Measurements from ENCODE around the gene OR5H1.
"Not testable (repeated sequence)": the region's sequence is repeated elsewhere in the genome, so short reads cannot be mapped to it uniquely, and the experiment has no call there.

Gene OR5H1

DNA sequence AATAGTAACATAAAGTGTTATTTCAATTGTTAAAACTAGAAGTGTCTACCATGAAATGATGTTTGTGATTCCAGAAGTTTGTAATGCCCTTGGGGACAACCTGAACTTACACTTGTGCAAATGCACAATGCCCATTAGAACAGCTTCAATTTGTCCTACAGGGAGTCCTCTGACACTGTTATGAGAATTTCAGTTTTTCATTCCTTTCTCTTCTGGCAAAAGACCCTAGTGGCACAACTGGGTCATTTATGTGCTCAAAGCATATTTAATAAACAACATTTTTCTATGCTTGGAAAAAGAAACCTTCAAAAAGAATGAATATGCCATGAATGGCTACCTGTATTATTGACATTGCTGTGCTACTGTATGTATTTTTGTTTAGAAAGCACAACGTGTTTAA is at the start of gene OR5H1:
Gene OR5H1 (plus strand): TSS at position 301 of the 400 bp plus-strand sequence. CDS start 1,977 bp downstream, outside the sequence.
- no peak for DNase-seq (ENCODE audit: low spot score)

GRCh38 chr3:98086873-98087272 is 43.6 kb upstream of the OR5H1 start, which contains the start of gene OR5AC2:
Gene OR5AC2, plus strand, starts transcription at chr3:98087173. Its CDS starts 0 bp downstream, at chr3:98087173.
- no peak for DNase-seq (ENCODE audit: low spot score)

GRCh38 chr3:98095882-98096281 is 34.6 kb upstream of the OR5H1 start:
- no peak for DNase-seq (ENCODE audit: low spot score)

DNA sequence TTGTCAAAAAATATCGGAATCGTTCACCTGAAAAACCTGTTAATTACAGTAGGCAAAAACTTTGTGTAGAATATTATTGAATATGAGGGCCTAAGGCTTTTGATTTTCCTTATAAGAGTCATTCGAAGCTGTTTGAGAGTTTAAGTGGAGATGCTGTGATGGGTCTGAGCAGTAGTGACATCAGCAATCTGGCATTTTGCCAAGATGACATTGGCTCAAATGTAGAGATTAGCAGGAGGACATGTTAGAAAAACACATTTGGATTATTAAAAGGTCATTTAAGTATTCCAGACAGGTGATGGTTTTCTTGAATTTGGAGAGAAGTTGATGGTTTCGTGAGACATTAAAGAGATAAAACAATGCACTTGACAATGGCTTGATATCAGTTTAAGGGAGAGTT is 30.7 kb upstream of the OR5H1 start:
- DNase-seq (ENCODE audit: low spot score) = no peak

DNA sequence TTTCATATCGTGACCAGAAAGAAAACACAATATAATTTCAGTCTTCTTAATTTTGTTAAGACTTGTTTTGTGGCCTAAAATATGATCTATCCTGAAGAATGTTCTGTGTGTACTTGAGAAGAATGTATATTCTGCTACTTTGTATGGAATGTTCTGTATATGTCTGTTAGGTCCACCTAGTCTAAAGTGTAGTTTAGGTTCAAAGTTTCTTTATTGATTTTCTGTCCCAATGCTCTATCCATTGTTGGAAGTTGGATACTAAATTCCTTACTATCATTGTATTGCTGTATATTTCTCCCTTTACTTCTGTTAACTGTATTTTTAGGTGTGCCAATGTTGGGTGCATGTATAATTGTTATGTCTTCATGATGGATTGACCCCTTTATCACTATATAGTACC is 22.4 kb upstream of the OR5H1 start:
- DNase-seq (ENCODE audit: low spot score) = no peak

GRCh38 chr3:98109807-98110549 is 20.5 kb upstream of the OR5H1 start:
- no peak for DNase-seq (ENCODE audit: low spot score)

GRCh38 chr3:98110550-98110908 is 20.0 kb upstream of the OR5H1 start:
- no peak for DNase-seq (ENCODE audit: low spot score)

- no peak for DNase-seq (ENCODE audit: low spot score)
These were observed 16.3 kb upstream of the OR5H1 start for GRCh38 chr3:98114264-98114663.

GRCh38 chr3:98115717-98116116 is 14.8 kb upstream of the OR5H1 start:
- no peak for DNase-seq (ENCODE audit: low spot score)

DNA sequence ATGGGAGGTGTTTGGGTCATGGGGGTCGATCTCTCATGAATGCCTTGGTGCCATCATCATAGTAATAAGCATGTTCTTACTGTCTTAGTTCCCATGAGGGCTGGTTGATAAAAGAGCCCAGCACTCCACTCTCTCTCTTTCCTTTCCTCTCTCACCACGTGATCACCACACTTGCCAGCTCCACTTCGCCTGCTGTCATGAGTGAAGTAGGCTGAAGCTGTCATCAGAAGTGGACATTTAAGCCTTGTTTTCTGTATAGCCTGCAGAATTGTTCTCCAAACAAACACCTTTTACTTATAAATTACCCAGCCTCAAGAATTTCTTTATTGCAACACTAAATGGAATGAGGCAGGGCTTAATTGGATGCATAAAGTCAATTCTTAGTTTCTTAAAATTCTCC is 6.1 kb downstream of the OR5H1 start:
- DNase-seq (ENCODE audit: low spot score) = no peak

- not testable (repeated sequence) for DNase-seq (ENCODE audit: low spot score)
These were observed 7.5 kb downstream of the OR5H1 start for GRCh38 chr3:98137826-98138557.

DNA sequence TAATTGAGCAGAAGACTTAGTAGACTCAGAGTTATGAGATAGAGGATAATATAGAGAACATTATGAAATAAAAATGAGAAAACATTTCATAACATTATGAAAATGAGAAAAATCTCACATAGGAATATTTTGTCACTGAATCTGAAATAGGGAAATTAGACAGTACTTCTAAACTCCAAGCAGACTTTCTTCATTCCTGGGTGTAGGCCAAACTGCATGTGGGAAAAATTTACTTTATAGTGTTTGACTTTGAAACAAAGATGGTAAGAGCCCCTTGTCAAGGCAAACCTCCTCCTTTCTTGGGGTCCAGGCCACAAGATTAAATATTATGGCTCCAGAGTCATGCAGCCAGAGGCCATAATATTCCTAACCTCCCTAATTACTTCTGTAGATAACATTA is 10.0 kb downstream of the OR5H1 start:
- no peak for DNase-seq (ENCODE audit: low spot score)

- no peak for DNase-seq (ENCODE audit: low spot score)
These were observed 16.7 kb downstream of the OR5H1 start, which contains the start of gene OR5H14 for GRCh38 chr3:98147179-98147578. Gene OR5H14, plus strand, starts transcription at chr3:98147479. Its CDS starts 1,907 bp downstream, at chr3:98149386.

GRCh38 chr3:98148751-98149150 is 18.2 kb downstream of the OR5H1 start:
- DNase-seq (ENCODE audit: low spot score) = no peak

- DNase-seq (ENCODE audit: low spot score) = not testable (repeated sequence)
These were observed 18.9 kb downstream of the OR5H1 start for GRCh38 chr3:98149456-98149855.

DNA sequence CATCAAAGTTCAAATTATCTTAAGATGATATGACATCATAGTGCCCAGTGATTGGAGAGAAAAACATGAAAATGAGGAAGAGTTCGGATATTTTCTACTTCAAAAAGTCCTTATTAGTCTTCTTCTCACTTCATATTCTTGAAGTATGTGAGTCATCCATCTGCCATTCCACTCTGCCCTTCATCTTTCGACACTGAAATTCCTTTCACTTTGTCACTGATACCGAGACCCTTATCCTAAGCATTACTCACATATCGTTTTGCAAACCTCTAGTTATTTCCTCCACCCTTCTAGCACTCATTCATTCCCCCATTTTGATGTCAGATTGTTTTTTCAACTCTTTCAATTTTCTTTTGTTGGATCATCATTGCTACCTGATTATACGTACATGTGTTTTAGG is 20.7 kb downstream of the OR5H1 start:
- no peak for DNase-seq (ENCODE audit: low spot score)

DNA sequence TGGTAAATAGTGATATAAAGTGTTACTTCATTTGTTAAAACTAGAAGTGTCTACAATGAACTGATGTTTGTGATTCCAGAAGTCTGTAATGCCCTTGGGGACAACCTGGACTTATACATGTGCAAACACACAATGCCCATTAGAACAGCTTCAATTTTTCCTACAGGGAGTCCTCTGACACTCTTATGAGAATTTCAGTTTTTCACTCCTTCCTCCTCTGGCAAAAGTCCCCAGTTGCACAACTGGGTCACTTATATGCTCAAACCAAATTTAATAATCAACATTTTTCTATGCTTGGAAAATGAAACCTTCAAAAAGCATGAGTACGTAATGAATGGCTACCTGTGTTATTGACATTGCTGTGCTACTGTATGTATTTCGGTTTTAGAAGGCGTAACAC is 35.9 kb downstream of the OR5H1 start, which contains the start of gene OR5H15:
Gene OR5H15 (plus strand): TSS at position 301 of the 400 bp plus-strand sequence. CDS start 2,004 bp downstream, outside the sequence.
- DNase-seq (ENCODE audit: low spot score) = no peak

DNA sequence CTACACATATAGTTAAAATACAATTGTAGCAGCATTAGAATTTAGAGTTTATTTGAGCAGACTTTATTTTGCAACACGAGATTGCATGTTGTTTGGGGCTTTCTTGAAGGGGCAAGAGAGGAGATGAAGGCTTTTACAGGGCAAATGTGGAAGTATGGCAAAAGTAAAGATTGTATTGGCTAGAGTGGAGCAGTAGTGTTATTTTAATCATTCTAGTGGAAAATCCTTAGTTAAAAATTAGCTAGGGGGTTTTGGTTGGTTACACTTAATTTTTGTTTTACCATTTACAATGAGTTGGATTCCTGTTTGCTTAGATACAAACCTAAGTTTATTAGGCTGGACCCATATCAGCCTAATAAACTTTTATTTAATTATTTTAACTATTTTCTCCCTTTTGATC is 40.5 kb downstream of the OR5H1 start:
- no peak for DNase-seq (ENCODE audit: low spot score)

DNA sequence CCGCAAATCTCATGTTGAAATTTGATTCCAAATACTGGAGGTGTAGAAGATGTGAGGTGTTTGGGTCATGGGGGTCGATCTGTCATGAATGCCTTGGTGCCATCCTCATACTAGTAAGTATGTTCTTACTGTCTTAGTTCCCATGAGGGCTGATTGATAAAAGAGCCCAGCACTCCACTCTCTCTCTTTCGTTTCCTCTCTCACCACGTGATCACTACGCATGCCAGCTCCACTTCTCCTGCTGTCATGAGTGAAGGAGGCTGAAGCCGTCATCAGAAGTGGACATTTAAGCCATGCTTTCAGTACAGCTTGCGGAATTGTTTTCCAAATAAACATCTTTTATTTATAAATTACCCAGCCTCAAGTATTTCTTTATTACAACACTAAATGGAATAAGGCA is 42.1 kb downstream of the OR5H1 start:
- no peak for DNase-seq (ENCODE audit: low spot score)

- no peak for DNase-seq (ENCODE audit: low spot score)
These were observed 49.9 kb downstream of the OR5H1 start for GRCh38 chr3:98180319-98180890.

- no peak for DNase-seq (ENCODE audit: low spot score)
These were observed 51.7 kb downstream of the OR5H1 start for GRCh38 chr3:98182196-98182595.

GRCh38 chr3:98185180-98185579 is 54.7 kb downstream of the OR5H1 start:
- no peak for DNase-seq (ENCODE audit: low spot score)
